Neural progenitor cell (in vitro differentiated cells): ENCODE results near the gene AUTS2. TPM values are rescaled to one million over a fixed set of nuclear protein-coding genes. Genes with fewer than 3 reads are reported as not detected.
A peak's percentile ranks its signal among the peaks of the same experiment; 100 is the strongest.

ENCODE experiments used
- DNase-seq: peaks from one replicate; pipeline ENCODE4 v3.0.0-alpha.2; 2016; ENCODE audit warnings: low spot score
- H2AFZ ChIP-seq: fragments of 200-600 bp; sonication (generic); replicated peaks from 2 replicates; pipeline ENCODE4 v1.6.1; 2016; ENCODE audit warnings: antibody characterized with exemption
- H3F3A ChIP-seq: fragments of 200-600 bp; sonication (generic); 2 replicates; pipeline ENCODE4 v1.6.1; 2016; ENCODE audit warnings: antibody characterized with exemption, low read depth
- H3K27ac ChIP-seq: fragments of 200-600 bp; sonication (generic); 2 replicates; pipeline ENCODE4 v1.5.1; 2016; ENCODE audit warnings: mild to moderate bottlenecking
- H3K27me3 ChIP-seq: fragments of 200-600 bp; sonication (generic); 2 replicates; pipeline ENCODE4 v1.6.1; 2016; ENCODE audit warnings: mild to moderate bottlenecking, moderate library complexity
- H3K36me3 ChIP-seq: fragments of 200-600 bp; sonication (generic); 2 replicates; pipeline ENCODE4 v1.5.1; 2016
- H3K4me1 ChIP-seq: fragments of 200-600 bp; sonication (generic); 2 replicates; pipeline ENCODE4 v1.6.1; 2016; ENCODE audit warnings: mixed run types
- H3K4me2 ChIP-seq: fragments of 200-600 bp; sonication (generic); 2 replicates; pipeline ENCODE4 v1.6.1; 2016
- H3K4me3 ChIP-seq: fragments of 200-600 bp; sonication (generic); 2 replicates; pipeline ENCODE4 v1.5.1; 2016
- H3K79me2 ChIP-seq: fragments of 200-600 bp; sonication (generic); 2 replicates; pipeline ENCODE4 v1.6.1; 2016; ENCODE audit warnings: low read depth
- H3K9ac ChIP-seq: fragments of 200-600 bp; sonication (generic); 2 replicates; pipeline ENCODE4 v1.6.1; 2016
- H3K9me3 ChIP-seq: fragments of 200-600 bp; sonication (generic); 2 replicates; pipeline ENCODE4 v1.5.1; 2016; ENCODE audit warnings: low read depth
- H4K20me1 ChIP-seq: fragments of 200-600 bp; sonication (generic); 2 replicates; pipeline ENCODE4 v1.6.1; 2016; ENCODE audit warnings: low read depth
- H3K27ac Mint-ChIP-seq: 3 replicates; pipeline ENCODE4 v1.8.0; 2021; ENCODE audit warnings: mixed read lengths
- H3K27me3 Mint-ChIP-seq: 2 replicates; pipeline ENCODE4 v1.8.0; 2022; ENCODE audit warnings: low read depth, mild to moderate bottlenecking, inconsistent platforms, moderate library complexity, mixed read lengths; ENCODE audit not compliant: insufficient read depth
- H3K36me3 Mint-ChIP-seq: 3 replicates; pipeline ENCODE4 v1.8.0; 2021; ENCODE audit warnings: mixed read lengths
- H3K4me1 Mint-ChIP-seq: 3 replicates; pipeline ENCODE4 v1.8.0; 2021; ENCODE audit warnings: mixed read lengths
- H3K4me3 Mint-ChIP-seq: 3 replicates; pipeline ENCODE4 v1.8.0; 2021; ENCODE audit warnings: mild to moderate bottlenecking, moderate library complexity, mixed read lengths
- H3K9me3 Mint-ChIP-seq: 3 replicates; pipeline ENCODE4 v1.8.0; 2020; ENCODE audit warnings: mixed read lengths
- EZH2 ChIP-seq: fragments of 200-600 bp; sonication (generic); IDR thresholded peaks from 2 replicates; pipeline ENCODE4 v1.6.1; 2017; ENCODE audit warnings: antibody characterized with exemption, mild to moderate bottlenecking, moderate library complexity
- EZH2phosphoT487 ChIP-seq: fragments of 200-600 bp; sonication (generic); IDR thresholded peaks from 2 replicates; pipeline ENCODE4 v1.6.1; 2017; ENCODE audit warnings: antibody characterized with exemption
- total RNA-seq: library from RNA; depleted of rRNA; stranded (reverse); fragments of >200 nt; gene quantifications from 2 replicates; pipeline ENCODE4 v1.2.3, GENCODE V29; 2015; ENCODE audit warnings: low replicate concordance
- TF ChIP-seq, protein P1 (sequence below): fragments of 200-600 bp; sonication (generic); IDR thresholded peaks from 2 replicates; pipeline ENCODE4 v1.5.1; 2017; ENCODE audit warnings: antibody characterized with exemption, mild to moderate bottlenecking

AUTS2 gene
- total RNA-seq, 1 donor from 2014 or later = 50.0 TPM

DNA sequence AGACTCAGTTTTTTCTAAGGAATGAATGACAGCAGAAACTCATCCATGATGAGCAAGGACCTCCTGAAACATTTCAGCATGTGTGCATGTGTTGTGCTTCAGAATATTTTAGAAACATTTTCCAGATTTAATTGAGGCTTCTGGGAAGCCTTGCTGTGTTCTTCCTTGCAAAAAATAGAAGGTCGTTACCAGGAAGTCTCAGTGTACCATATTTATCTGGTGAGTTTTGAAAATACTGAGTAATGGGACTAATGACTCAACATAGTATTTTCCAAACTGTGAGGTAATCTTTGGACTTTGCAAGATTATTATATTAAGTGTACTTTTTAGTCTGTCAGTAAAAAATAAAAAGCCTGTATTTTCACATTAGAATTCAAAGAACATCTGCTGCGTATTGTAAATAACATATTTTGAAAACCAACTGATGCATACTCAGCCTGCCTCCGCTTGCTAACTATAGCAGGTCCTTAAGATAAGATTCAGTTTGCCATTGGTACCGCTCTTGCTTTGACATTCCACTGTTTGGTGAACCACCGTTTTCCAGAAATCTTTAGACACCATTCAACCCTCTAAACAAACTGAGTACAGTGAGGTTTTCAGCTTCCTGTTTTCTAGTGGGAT is 794.1 kb downstream of the AUTS2 start:
- Histone ChIP-seq H3F3A (peaks cover 21% of the 10 kb centered on the region), H3K36me3 (no peaks in the 10 kb centered on the region), H3K4me1 (peaks cover 18% of the 10 kb centered on the region), H4K20me1 (peaks cover 9% of the 10 kb centered on the region), H3K79me2 (no peaks in the 10 kb centered on the region), H3K9ac (no peak overlapping the region), H2AFZ (peak overlapping the region; percentile 34), H3K27ac (no peak overlapping the region), H3K4me2 (peak overlapping the region; percentile 70), H3K9me3 (no peaks in the 10 kb centered on the region), H3K27me3 (no peaks in the 10 kb centered on the region), H3K4me3 (no peak overlapping the region)
- no peak for DNase-seq
- Mint-ChIP-seq H3K4me1 (peaks cover 28% of the 10 kb centered on the region), H3K27ac (no peak overlapping the region), H3K36me3 (no peaks in the 10 kb centered on the region), H3K9me3 (peaks cover 2% of the 10 kb centered on the region), H3K4me3 (no peak overlapping the region), H3K27me3 (no peaks in the 10 kb centered on the region)
- TF ChIP-seq, protein P1, sequence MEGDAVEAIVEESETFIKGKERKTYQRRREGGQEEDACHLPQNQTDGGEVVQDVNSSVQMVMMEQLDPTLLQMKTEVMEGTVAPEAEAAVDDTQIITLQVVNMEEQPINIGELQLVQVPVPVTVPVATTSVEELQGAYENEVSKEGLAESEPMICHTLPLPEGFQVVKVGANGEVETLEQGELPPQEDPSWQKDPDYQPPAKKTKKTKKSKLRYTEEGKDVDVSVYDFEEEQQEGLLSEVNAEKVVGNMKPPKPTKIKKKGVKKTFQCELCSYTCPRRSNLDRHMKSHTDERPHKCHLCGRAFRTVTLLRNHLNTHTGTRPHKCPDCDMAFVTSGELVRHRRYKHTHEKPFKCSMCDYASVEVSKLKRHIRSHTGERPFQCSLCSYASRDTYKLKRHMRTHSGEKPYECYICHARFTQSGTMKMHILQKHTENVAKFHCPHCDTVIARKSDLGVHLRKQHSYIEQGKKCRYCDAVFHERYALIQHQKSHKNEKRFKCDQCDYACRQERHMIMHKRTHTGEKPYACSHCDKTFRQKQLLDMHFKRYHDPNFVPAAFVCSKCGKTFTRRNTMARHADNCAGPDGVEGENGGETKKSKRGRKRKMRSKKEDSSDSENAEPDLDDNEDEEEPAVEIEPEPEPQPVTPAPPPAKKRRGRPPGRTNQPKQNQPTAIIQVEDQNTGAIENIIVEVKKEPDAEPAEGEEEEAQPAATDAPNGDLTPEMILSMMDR = no peak
- TF ChIP-seq EZH2phosphoT487 = no peak
- TF ChIP-seq EZH2 = no peak

DNA sequence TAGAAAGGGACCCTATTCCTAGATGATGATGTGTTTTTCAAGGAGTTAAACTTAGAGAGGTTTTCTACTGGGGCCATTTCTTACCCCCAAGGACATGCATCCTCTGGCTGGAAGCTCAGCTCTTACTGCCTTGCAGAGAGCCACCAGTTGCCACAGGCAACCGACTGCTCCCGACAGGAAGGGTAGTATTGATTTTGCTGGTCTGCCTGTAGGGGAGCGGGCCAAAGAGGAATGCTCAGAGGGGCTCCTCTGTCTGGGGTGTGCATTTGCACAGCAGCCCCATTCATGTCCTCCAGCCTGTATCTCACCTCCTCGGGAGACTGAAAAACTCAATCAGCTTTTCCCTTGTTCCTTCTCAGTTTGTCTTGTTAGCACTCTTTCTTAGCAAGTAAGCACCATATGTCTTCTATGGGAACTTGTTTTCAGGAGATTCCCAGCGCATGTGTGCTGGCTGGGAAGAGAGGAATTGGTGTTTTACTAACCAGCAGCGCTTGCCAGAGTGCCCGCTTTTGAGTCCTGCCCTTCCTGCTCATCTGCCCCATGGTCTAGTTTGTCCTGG is 794.7 kb downstream of the AUTS2 start:
- Histone ChIP-seq H3K4me1 (peaks cover 18% of the 10 kb centered on the region), H3K4me3 (no peak overlapping the region), H3K36me3 (no peaks in the 10 kb centered on the region), H3K9me3 (no peaks in the 10 kb centered on the region), H3K27ac (peak overlapping the region; percentile 74), H3F3A (peaks cover 21% of the 10 kb centered on the region), H3K79me2 (no peaks in the 10 kb centered on the region), H3K9ac (no peak overlapping the region), H3K4me2 (peak overlapping the region; percentile 70), H4K20me1 (peaks cover 9% of the 10 kb centered on the region), H3K27me3 (no peaks in the 10 kb centered on the region), H2AFZ (peak overlapping the region; percentile 34)
- Mint-ChIP-seq H3K27me3 (no peaks in the 10 kb centered on the region), H3K27ac (peak overlapping the region; percentile 46), H3K4me1 (peaks cover 28% of the 10 kb centered on the region), H3K4me3 (peak overlapping the region; percentile 3), H3K36me3 (no peaks in the 10 kb centered on the region), H3K9me3 (peaks cover 2% of the 10 kb centered on the region)
- peak; percentile 53 for DNase-seq
- TF ChIP-seq, protein P1 = no peak
- TF ChIP-seq EZH2 (no peak), EZH2phosphoT487 (no peak)

DNA sequence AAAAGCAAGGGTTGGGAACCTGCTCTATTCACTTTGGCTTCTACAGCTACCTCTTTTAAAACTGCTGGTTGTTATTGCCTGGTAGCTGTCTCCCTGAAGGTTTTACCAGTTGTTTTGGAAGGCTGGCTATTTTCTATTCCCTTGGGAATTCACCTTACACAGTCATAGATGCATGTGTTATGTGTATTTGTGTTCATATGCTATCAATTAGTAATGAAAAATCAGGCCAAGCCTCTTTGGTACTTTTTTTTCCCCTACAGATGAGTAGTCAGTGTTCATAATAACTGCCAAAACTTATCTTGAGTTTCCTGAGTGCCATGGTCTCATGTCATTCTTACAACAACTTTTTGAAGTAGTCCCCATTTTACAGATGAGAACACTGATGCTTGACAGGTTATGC is 795.7 kb downstream of the AUTS2 start:
- Histone ChIP-seq H3K4me3 (no peak overlapping the region), H4K20me1 (peaks cover 9% of the 10 kb centered on the region), H3K27ac (no peak overlapping the region), H3K27me3 (no peaks in the 10 kb centered on the region), H3K9me3 (no peaks in the 10 kb centered on the region), H3K79me2 (no peaks in the 10 kb centered on the region), H3K4me2 (no peak overlapping the region), H3K36me3 (no peaks in the 10 kb centered on the region), H3K9ac (no peak overlapping the region), H3F3A (peaks cover 21% of the 10 kb centered on the region), H2AFZ (no peak overlapping the region), H3K4me1 (peaks cover 18% of the 10 kb centered on the region)
- Mint-ChIP-seq H3K4me1 (peaks cover 28% of the 10 kb centered on the region), H3K4me3 (no peak overlapping the region), H3K9me3 (peaks cover 2% of the 10 kb centered on the region), H3K27me3 (no peaks in the 10 kb centered on the region), H3K36me3 (no peaks in the 10 kb centered on the region), H3K27ac (no peak overlapping the region)
- DNase-seq = no peak
- no peak for TF ChIP-seq EZH2phosphoT487
- no peak for TF ChIP-seq EZH2
- TF ChIP-seq, protein P1 = no peak
